OCI-M1 (cell line): Measurements from ENCODE around the gene ICAM2.
A peak's percentile ranks its signal among the peaks of the same experiment; 100 is the strongest.
"Not testable (repeated sequence)": the region's sequence is repeated elsewhere in the genome, so short reads cannot be mapped to it uniquely, and the experiment has no call there.

Source experiments
- DNase-seq: peaks from one replicate; lab custom pipeline; 2025; lab: John Stamatoyannopoulos, UW

ICAM2 gene

GRCh38 chr17:64042700-64043485 is 22.5 kb upstream of the ICAM2 start:
- no peak for DNase-seq

GRCh38 chr17:64041912-64042311 is 21.5 kb upstream of the ICAM2 start:
- no peak for DNase-seq

GRCh38 chr17:64040206-64040605 is 19.8 kb upstream of the ICAM2 start:
- no peak for DNase-seq

GRCh38 chr17:64039106-64039400 is 18.6 kb upstream of the ICAM2 start:
- no peak for DNase-seq

- DNase-seq = no peak
Observed at GRCh38 chr17:64038331-64039105, 18.1 kb upstream of the ICAM2 start.

GRCh38 chr17:64037802-64038201 is 17.4 kb upstream of the ICAM2 start:
- DNase-seq = peak; percentile 92

GRCh38 chr17:64037180-64037579 is 16.7 kb upstream of the ICAM2 start:
- no peak for DNase-seq

- peak; percentile 56 for DNase-seq
Observed at GRCh38 chr17:64036198-64036922, 15.9 kb upstream of the ICAM2 start.

GRCh38 chr17:64032081-64032480 is 11.6 kb upstream of the ICAM2 start:
- DNase-seq = no peak

- peak; percentile 80 for DNase-seq
Observed at GRCh38 chr17:64028874-64029464, 8.5 kb upstream of the ICAM2 start.

- DNase-seq = peak; percentile 95
Observed at GRCh38 chr17:64025732-64026294, 5.4 kb upstream of the ICAM2 start.

- DNase-seq = no peak
Observed at GRCh38 chr17:64024781-64025731, 4.6 kb upstream of the ICAM2 start.

- DNase-seq = peak; percentile 86
Observed at GRCh38 chr17:64024215-64024654, 3.8 kb upstream of the ICAM2 start.

- DNase-seq = no peak
Observed at GRCh38 chr17:64022611-64023063, 2.2 kb upstream of the ICAM2 start.

- not testable (repeated sequence) for DNase-seq
Observed at GRCh38 chr17:64019551-64019961, 877 bp downstream of the ICAM2 start.

- DNase-seq = peak; percentile 56
Observed at GRCh38 chr17:64017381-64017980, 3.0 kb downstream of the ICAM2 start.

GRCh38 chr17:64016974-64017373 is 3.5 kb downstream of the ICAM2 start:
- DNase-seq = no peak

GRCh38 chr17:64016231-64016784 is 4.1 kb downstream of the ICAM2 start:
- DNase-seq = peak; percentile 76

- DNase-seq = no peak
Observed at GRCh38 chr17:64015447-64015846, 5.0 kb downstream of the ICAM2 start.
